Hepatocyte (in vitro differentiated cells): ENCODE results near the gene UQCC2. TPM values are rescaled to one million over a fixed set of nuclear protein-coding genes. Genes with fewer than 3 reads are reported as not detected.

Experiments used
- DNase-seq: peaks from one replicate; pipeline ENCODE4 v3.0.0-alpha.2; 2016; ENCODE audit warnings: low spot score
- H2AFZ ChIP-seq: fragments of 200-600 bp; sonication (generic); 2 replicates; pipeline ENCODE4 v1.6.0; 2016; ENCODE audit warnings: antibody characterized with exemption, mild to moderate bottlenecking
- H3K27ac ChIP-seq: fragments of 200-600 bp; sonication (generic); 2 replicates; pipeline ENCODE4 v1.5.1; 2016; ENCODE audit warnings: mild to moderate bottlenecking
- H3K27me3 ChIP-seq: fragments of 200-600 bp; sonication (generic); 2 replicates; pipeline ENCODE4 v1.6.1; 2016
- H3K36me3 ChIP-seq: fragments of 200-600 bp; sonication (generic); replicated peaks from 2 replicates; pipeline ENCODE4 v1.5.1; 2016; ENCODE audit warnings: low read depth; ENCODE audit not compliant: insufficient read depth
- H3K4me1 ChIP-seq: fragments of 200-600 bp; sonication (generic); 2 replicates; pipeline ENCODE4 v1.5.1; 2016; ENCODE audit warnings: mild to moderate bottlenecking, moderate library complexity; ENCODE audit not compliant: insufficient read depth
- H3K4me2 ChIP-seq: fragments of 200-600 bp; sonication (generic); 2 replicates; pipeline ENCODE4 v1.6.0; 2016
- H3K4me3 ChIP-seq: fragments of 200-600 bp; sonication (generic); 2 replicates; pipeline ENCODE4 v1.5.1; 2016; ENCODE audit warnings: mild to moderate bottlenecking
- H3K79me2 ChIP-seq: fragments of 200-600 bp; sonication (generic); 2 replicates; pipeline ENCODE4 v1.6.0; 2017; ENCODE audit warnings: mild to moderate bottlenecking
- H3K9me2 ChIP-seq: fragments of 200-600 bp; sonication (generic); replicated peaks from 2 replicates; pipeline ENCODE4 v1.6.0; 2017; ENCODE audit warnings: mild to moderate bottlenecking; ENCODE audit not compliant: insufficient read depth
- H3K9me3 ChIP-seq: fragments of 200-600 bp; sonication (generic); 2 replicates; pipeline ENCODE4 v1.5.1; 2016; ENCODE audit warnings: low read depth, mild to moderate bottlenecking
- H4K20me1 ChIP-seq: fragments of 200-600 bp; sonication (generic); 2 replicates; pipeline ENCODE4 v1.6.0; 2016; ENCODE audit warnings: mild to moderate bottlenecking; ENCODE audit not compliant: insufficient read depth, poor library complexity, severe bottlenecking
- EZH2 ChIP-seq: fragments of 200-600 bp; sonication (generic); IDR thresholded peaks from 2 replicates; pipeline ENCODE4 v1.6.1; 2016; ENCODE audit warnings: antibody characterized with exemption, mild to moderate bottlenecking, borderline replicate concordance
- EZH2phosphoT487 ChIP-seq: fragments of 200-600 bp; sonication (generic); IDR thresholded peaks from one replicate; pipeline ENCODE4 v1.6.1; 2018; ENCODE audit warnings: antibody characterized with exemption, mild to moderate bottlenecking, low read depth, moderate library complexity; ENCODE audit not compliant: unreplicated experiment, severe bottlenecking
- WGBS: methylation state at CpG from one replicate; pipeline ENCODE4 v1.1.6; 2016; ENCODE audit warnings: low lambda C conversion rate; ENCODE audit errors: missing lambda C conversion rate; 5-methylcytosine and 5-hydroxymethylcytosine counted together
- polyA plus RNA-seq: library from polyadenylated mRNA; unstranded; fragments of >200 nt; fragmentation: Nextera tagmentation; extraction: Ambion mirVana; gene quantifications from 2 replicates; pipeline ENCODE4 v1.2.1, GENCODE V29; 2016
- total RNA-seq: library from RNA; depleted of rRNA; stranded (reverse); fragments of >200 nt; gene quantifications from 2 replicates; pipeline ENCODE4 v1.2.3, GENCODE V29; 2014
- TF ChIP-seq, protein P1 (sequence below): fragments of 200-600 bp; sonication (generic); IDR thresholded peaks from 2 replicates; pipeline ENCODE4 v1.5.1; 2016; ENCODE audit warnings: antibody characterized with exemption, mild to moderate bottlenecking; ENCODE audit not compliant: poor library complexity

Gene UQCC2
- total and polyA plus RNA-seq, 2 experiments from 2014 or later, result 44.7 to 151 TPM

DNA sequence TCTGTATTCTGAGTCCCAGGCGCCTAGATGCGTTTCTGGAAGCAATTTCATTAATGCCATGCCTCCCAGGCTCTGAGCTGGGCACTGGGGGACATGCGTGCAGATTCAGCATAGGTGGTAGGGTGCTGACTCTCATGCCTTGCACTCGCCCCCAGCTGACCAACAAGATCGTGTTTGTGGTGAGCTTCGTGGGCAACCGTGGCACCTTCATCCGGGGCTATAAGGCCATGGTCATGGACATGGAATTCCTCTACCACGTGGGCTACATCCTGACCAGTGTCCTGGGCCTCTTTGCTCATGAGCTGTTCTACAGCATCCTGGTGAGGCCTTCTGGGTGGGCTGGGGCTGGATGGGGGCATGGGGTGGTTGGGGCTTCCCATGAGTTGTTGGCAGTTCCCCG lies 21.6 kb downstream of the UQCC2 start:
- H3K79me2 ChIP-seq, result no peaks in the 10 kb centered on the region
- TF ChIP-seq EZH2phosphoT487 (no peak), EZH2 (no peak)
- TF ChIP-seq, protein P1, sequence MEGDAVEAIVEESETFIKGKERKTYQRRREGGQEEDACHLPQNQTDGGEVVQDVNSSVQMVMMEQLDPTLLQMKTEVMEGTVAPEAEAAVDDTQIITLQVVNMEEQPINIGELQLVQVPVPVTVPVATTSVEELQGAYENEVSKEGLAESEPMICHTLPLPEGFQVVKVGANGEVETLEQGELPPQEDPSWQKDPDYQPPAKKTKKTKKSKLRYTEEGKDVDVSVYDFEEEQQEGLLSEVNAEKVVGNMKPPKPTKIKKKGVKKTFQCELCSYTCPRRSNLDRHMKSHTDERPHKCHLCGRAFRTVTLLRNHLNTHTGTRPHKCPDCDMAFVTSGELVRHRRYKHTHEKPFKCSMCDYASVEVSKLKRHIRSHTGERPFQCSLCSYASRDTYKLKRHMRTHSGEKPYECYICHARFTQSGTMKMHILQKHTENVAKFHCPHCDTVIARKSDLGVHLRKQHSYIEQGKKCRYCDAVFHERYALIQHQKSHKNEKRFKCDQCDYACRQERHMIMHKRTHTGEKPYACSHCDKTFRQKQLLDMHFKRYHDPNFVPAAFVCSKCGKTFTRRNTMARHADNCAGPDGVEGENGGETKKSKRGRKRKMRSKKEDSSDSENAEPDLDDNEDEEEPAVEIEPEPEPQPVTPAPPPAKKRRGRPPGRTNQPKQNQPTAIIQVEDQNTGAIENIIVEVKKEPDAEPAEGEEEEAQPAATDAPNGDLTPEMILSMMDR, result no peak
- H3K27ac ChIP-seq, result no peak overlapping the region
- DNase-seq, result no peak
- H3K9me3 ChIP-seq, result no peaks in the 10 kb centered on the region
- no peaks in the 10 kb centered on the region for H3K36me3 ChIP-seq
- no peaks in the 10 kb centered on the region for H3K9me2 ChIP-seq
- H3K27me3 ChIP-seq, result no peaks in the 10 kb centered on the region
- 94% methylated on average over 10 of the region's 10 CpGs for WGBS
- no peak overlapping the region for H2AFZ ChIP-seq
- H3K4me3 ChIP-seq, result no peak overlapping the region
- no peak overlapping the region for H3K4me2 ChIP-seq
- H3K4me1 ChIP-seq, result peaks cover 11% of the 10 kb centered on the region
- H4K20me1 ChIP-seq, result no peaks in the 10 kb centered on the region

DNA sequence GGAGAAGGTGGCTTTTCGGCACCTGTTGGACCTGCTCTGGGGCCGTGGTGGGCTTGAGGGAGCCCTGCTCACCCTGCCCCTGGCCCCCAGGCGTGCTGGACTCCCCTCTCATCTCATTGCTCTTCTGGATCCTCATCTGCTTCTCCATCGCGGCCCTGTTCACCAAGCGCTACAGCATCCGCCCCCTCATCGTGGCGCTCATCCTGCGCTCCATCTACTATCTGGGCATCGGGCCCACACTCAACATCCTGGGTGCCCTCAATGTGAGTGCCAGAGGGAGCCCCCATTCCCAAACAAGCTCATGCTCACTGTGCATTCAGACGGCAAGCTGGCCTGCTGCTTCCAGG lies 22.4 kb downstream of the UQCC2 start:
- H3K36me3 ChIP-seq, result no peaks in the 10 kb centered on the region
- WGBS, result 88% methylated on average over 12 of the region's 12 CpGs
- no peak overlapping the region for H2AFZ ChIP-seq
- no peak overlapping the region for H3K27ac ChIP-seq
- H4K20me1 ChIP-seq, result no peaks in the 10 kb centered on the region
- no peak for DNase-seq
- H3K79me2 ChIP-seq, result no peaks in the 10 kb centered on the region
- no peak overlapping the region for H3K4me2 ChIP-seq
- no peaks in the 10 kb centered on the region for H3K9me3 ChIP-seq
- no peak overlapping the region for H3K4me3 ChIP-seq
- TF ChIP-seq EZH2phosphoT487 (no peak), EZH2 (no peak)
- TF ChIP-seq, protein P1, result no peak
- H3K4me1 ChIP-seq, result peaks cover 4% of the 10 kb centered on the region
- no peaks in the 10 kb centered on the region for H3K27me3 ChIP-seq
- H3K9me2 ChIP-seq, result no peaks in the 10 kb centered on the region

DNA sequence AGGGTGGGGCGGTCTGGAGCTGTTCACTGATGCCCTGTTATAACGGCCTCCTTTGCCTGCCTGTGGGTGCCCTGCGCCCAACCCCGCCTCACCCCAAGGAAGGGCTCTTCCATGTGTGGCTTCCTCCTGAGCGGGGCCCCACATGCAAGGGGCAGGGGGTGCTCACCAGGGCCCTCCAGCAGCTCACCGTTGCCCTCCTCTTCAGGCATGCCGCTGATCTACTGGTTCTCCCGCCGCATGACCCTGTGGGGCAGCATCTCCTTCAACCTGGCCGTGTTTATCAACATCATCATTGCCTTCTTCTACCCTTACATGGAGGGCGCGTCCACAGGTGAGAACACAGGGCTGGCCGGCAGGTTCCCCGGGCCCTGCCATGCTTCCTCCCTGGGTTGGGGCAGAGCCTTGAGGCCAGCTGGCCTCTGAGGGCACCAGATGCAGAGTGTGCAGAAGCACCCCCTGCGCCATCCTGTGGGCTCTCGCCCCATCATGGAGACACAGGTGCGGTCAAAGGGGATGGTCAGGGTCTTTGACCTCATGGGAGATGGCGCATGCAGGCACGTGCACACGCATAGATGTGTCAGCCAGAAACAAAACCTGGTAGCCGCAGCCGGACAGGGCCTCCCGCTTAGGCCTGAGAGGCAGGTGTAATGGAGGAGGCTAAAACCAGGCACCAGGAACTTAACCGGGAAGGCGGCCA lies 22.9 kb downstream of the UQCC2 start:
- TF ChIP-seq EZH2phosphoT487 (no peak), EZH2 (no peak)
- TF ChIP-seq, protein P1, result no peak
- 95% methylated on average over 25 of the region's 25 CpGs for WGBS

DNA sequence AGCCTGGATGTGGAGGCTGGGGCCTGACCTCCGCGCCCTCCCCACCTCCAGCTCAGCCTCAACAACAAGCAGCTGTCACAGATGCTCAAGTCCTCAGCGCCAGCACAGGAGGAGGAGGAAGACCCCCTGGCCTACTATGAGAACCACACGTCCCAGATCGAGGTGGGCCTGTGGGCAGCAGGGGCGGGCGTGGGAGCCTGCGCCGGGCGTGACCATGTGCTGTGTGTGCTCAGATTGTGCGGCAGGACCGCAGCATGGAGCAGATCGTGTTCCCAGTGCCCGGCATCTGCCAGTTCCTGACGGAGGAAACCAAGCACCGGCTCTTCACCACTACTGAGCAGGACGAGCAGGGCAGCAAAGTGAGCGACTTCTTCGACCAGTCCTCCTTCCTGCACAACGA lies 23.5 kb downstream of the UQCC2 start:
- no peak overlapping the region for H3K27ac ChIP-seq
- no peaks in the 10 kb centered on the region for H3K27me3 ChIP-seq
- DNase-seq, result no peak
- H3K4me1 ChIP-seq, result no peaks in the 10 kb centered on the region
- no peaks in the 10 kb centered on the region for H3K79me2 ChIP-seq
- no peak overlapping the region for H3K4me2 ChIP-seq
- no peaks in the 10 kb centered on the region for H4K20me1 ChIP-seq
- no peak overlapping the region for H2AFZ ChIP-seq
- H3K36me3 ChIP-seq, result no peaks in the 10 kb centered on the region
- TF ChIP-seq, protein P1, result no peak
- TF ChIP-seq EZH2 (no peak), EZH2phosphoT487 (no peak)
- 96% methylated on average over 15 of the region's 20 CpGs for WGBS
- H3K4me3 ChIP-seq, result no peak overlapping the region
- H3K9me2 ChIP-seq, result no peaks in the 10 kb centered on the region
- no peaks in the 10 kb centered on the region for H3K9me3 ChIP-seq

More for the DNA sequence above, 22.9 kb downstream of the UQCC2 start:
- H3K27ac ChIP-seq, result no peak overlapping the region
- no peaks in the 10 kb centered on the region for H3K9me3 ChIP-seq
- H3K79me2 ChIP-seq, result no peaks in the 10 kb centered on the region
- no peaks in the 10 kb centered on the region for H4K20me1 ChIP-seq
- no peak for DNase-seq
- no peak overlapping the region for H2AFZ ChIP-seq
- H3K9me2 ChIP-seq, result no peaks in the 10 kb centered on the region
- H3K4me2 ChIP-seq, result no peak overlapping the region
- H3K4me1 ChIP-seq, result no peaks in the 10 kb centered on the region
- H3K36me3 ChIP-seq, result no peaks in the 10 kb centered on the region
- H3K4me3 ChIP-seq, result no peak overlapping the region
- no peaks in the 10 kb centered on the region for H3K27me3 ChIP-seq
